HepG2 (cell line): ENCODE results near the gene UBALD1. TPM values are rescaled to one million over a fixed set of nuclear protein-coding genes. Genes with fewer than 3 reads are reported as not detected.

Experiments
- ARID2 ChIP-seq: sonication (generic); formaldehyde crosslinking; IDR thresholded peaks from 2 replicates; pipeline ENCODE4 v1.8.1; 2022; ENCODE audit warnings: mild to moderate bottlenecking, missing genetic modification reagents, borderline replicate concordance
- CHD2 ChIP-seq: IDR thresholded peaks from 2 replicates; pipeline ENCODE4 v1.6.1; 2011; ENCODE audit warnings: low read depth, low read length, improper control_type of control experiment
- FOXC1 ChIP-seq: sonication (generic); formaldehyde crosslinking; IDR thresholded peaks from 2 replicates; pipeline ENCODE4 v1.8.0; 2022; ENCODE audit warnings: mild to moderate bottlenecking, missing genetic modification reagents, borderline replicate concordance
- HNF1B ChIP-seq: sonication (generic); formaldehyde crosslinking; IDR thresholded peaks from 2 replicates; pipeline ENCODE4 v1.5.1; 2020; ENCODE audit warnings: mild to moderate bottlenecking, moderate library complexity, missing genetic modification reagents
- IKZF5 ChIP-seq: IDR thresholded peaks from 2 replicates; pipeline ENCODE4 v1.6.1; 2018; ENCODE audit warnings: missing genetic modification reagents, mild to moderate bottlenecking, missing compliant biosample characterization
- IRX3 ChIP-seq: sonication (generic); formaldehyde crosslinking; IDR thresholded peaks from 2 replicates; pipeline ENCODE4 v1.8.1; 2023; ENCODE audit warnings: mild to moderate bottlenecking, low read depth, missing genetic modification reagents, borderline replicate concordance
- MTF2 ChIP-seq: sonication (generic); formaldehyde crosslinking; IDR thresholded peaks from 2 replicates; pipeline ENCODE4 v1.5.0; 2020; ENCODE audit warnings: missing genetic modification reagents, borderline replicate concordance
- NKX3-1 ChIP-seq: sonication (generic); formaldehyde crosslinking; IDR thresholded peaks from 2 replicates; pipeline ENCODE4 v1.5.0; 2020; ENCODE audit warnings: missing genetic modification reagents
- TFAP4 ChIP-seq: sonication (generic); IDR thresholded peaks from 2 replicates; pipeline ENCODE4 v1.6.1; 2016; ENCODE audit warnings: low read depth, borderline replicate concordance
- ZBTB43 ChIP-seq: sonication (generic); formaldehyde crosslinking; conservative IDR thresholded peaks from 2 replicates; pipeline ENCODE4 v1.4.0; 2020; ENCODE audit warnings: missing genetic modification reagents
- ZKSCAN8 ChIP-seq: IDR thresholded peaks from 2 replicates; pipeline ENCODE4 v1.6.1; 2016; ENCODE audit warnings: borderline replicate concordance, missing genetic modification reagents, missing compliant biosample characterization
- ZNF276 ChIP-seq: sonication (generic); formaldehyde crosslinking; IDR thresholded peaks from 2 replicates; pipeline ENCODE4 v1.4.0; 2020; ENCODE audit warnings: mild to moderate bottlenecking, low read depth, missing genetic modification reagents
- ZNF775 ChIP-seq: sonication (generic); formaldehyde crosslinking; IDR thresholded peaks from 2 replicates; pipeline ENCODE4 v1.4.0; 2020; ENCODE audit warnings: missing genetic modification reagents, mild to moderate bottlenecking, moderate library complexity, borderline replicate concordance
- ZZZ3 ChIP-seq: sonication (generic); formaldehyde crosslinking; IDR thresholded peaks from 2 replicates; pipeline ENCODE4 v1.4.0; 2020; ENCODE audit warnings: missing genetic modification reagents, mild to moderate bottlenecking, borderline replicate concordance
- polyA plus RNA-seq, 8 experiments: library from polyadenylated mRNA; depleted of rRNA in 3 of 8; stranded (reverse) in 7 of 8; unstranded in 1 of 8; fragments of >200 nt; fragmentation: Illumina TruSeq in 4 of 8; extraction: Trizol in 4 of 8; gene quantifications; 2 replicates each; pipeline versions ENCODE4 v1.2.1 to v1.2.3, GENCODE V29; 2011 to 2016; ENCODE audit warnings: low read depth in 4 of 8, missing spikeins in 1 of 8, mixed read lengths in 1 of 8; ENCODE audit not compliant: insufficient read depth in 1 of 8
- total RNA-seq, 5 experiments: library from RNA; depleted of rRNA; stranded (reverse); fragments of >200 nt; fragmentation: Illumina TruSeq; extraction: Trizol; gene quantifications; 2 replicates each; pipeline ENCODE4 v1.2.3, GENCODE V29; 2016; ENCODE audit warnings: low read depth in 1 of 5
- TF ChIP-seq, protein P1 (sequence below): sonication (generic); formaldehyde crosslinking; IDR thresholded peaks from 2 replicates; pipeline ENCODE4 v1.4.0; 2020; ENCODE audit warnings: missing genetic modification reagents

UBALD1 gene
- total and polyA plus RNA-seq, 2 of the 13 experiments (the other 11 are each of a cell fraction or from before 2014, with no cell fraction given) = 6.8 to 12.3 TPM

DNA sequence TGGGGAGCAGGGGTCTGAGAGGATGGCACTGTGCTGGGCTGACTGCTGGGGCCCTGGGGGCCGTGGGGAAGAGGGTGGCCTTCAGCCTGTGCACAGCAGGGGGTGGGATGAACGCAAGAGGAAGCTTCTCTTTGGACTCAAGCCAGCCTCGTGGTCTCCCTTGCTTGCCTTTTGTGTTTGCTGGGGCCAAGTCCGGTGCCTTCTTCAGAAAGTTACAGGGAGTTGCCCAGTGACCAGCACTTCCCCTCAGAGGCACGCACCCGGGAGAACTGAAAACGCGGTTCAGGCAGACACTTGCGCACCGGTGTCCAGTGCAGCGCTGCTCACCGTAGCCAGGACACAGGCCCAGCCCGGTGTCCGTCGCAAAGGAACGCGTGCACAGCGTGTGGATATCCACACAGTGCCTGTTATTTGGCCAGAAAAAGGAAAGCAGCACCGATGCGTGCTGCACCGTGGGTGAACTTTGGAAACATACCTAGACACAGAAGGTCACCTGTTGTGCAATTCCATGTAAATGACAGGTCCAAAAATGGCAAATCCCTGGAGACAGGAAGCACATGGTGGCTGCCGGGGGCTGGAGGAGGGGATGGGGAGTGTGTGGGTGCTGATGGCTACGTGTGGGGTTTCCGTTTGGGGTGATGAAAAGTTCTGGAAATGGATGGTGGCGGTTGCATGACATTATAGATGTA, 49.2 kb upstream of the UBALD1 start (continued):
- TF ChIP-seq, protein P1, sequence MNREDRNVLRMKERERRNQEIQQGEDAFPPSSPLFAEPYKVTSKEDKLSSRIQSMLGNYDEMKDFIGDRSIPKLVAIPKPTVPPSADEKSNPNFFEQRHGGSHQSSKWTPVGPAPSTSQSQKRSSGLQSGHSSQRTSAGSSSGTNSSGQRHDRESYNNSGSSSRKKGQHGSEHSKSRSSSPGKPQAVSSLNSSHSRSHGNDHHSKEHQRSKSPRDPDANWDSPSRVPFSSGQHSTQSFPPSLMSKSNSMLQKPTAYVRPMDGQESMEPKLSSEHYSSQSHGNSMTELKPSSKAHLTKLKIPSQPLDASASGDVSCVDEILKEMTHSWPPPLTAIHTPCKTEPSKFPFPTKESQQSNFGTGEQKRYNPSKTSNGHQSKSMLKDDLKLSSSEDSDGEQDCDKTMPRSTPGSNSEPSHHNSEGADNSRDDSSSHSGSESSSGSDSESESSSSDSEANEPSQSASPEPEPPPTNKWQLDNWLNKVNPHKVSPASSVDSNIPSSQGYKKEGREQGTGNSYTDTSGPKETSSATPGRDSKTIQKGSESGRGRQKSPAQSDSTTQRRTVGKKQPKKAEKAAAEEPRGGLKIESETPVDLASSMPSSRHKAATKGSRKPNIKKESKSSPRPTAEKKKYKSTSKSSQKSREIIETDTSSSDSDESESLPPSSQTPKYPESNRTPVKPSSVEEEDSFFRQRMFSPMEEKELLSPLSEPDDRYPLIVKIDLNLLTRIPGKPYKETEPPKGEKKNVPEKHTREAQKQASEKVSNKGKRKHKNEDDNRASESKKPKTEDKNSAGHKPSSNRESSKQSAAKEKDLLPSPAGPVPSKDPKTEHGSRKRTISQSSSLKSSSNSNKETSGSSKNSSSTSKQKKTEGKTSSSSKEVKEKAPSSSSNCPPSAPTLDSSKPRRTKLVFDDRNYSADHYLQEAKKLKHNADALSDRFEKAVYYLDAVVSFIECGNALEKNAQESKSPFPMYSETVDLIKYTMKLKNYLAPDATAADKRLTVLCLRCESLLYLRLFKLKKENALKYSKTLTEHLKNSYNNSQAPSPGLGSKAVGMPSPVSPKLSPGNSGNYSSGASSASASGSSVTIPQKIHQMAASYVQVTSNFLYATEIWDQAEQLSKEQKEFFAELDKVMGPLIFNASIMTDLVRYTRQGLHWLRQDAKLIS (CRISPR knock-in tag) = peak; percentile 53; the same call in 1 of the 2 replicates
- TF ChIP-seq TFAP4 = peak; percentile 65; the same call in 1 of the 2 replicates
- peak; percentile 93 for TF ChIP-seq IKZF5 (CRISPR knock-in tag)
- 0 out of 2 replicates have a peak, but pooled peaks have one; percentile 37 for TF ChIP-seq ZKSCAN8 (CRISPR knock-in tag)
- peak; percentile 65 for TF ChIP-seq ZNF276 (CRISPR knock-in tag)
- peak; percentile 87; the same call in 1 of the 2 replicates for TF ChIP-seq ZBTB43 (CRISPR knock-in tag)
- no peak for TF ChIP-seq ZNF775 (CRISPR knock-in tag)
- TF ChIP-seq ARID2 (CRISPR knock-in tag) = no peak
- peak; percentile 86 for TF ChIP-seq HNF1B (CRISPR knock-in tag)
- TF ChIP-seq FOXC1 (CRISPR knock-in tag) = peak; percentile 96
- peak; percentile 86 for TF ChIP-seq NKX3-1
- TF ChIP-seq CHD2 = 0 out of 2 replicates have a peak, but pooled peaks have one; percentile 37
- 0 out of 2 replicates have a peak, but pooled peaks have one; percentile 25 for TF ChIP-seq MTF2 (CRISPR knock-in tag)
- no peak for TF ChIP-seq ZZZ3 (CRISPR knock-in tag)
- 0 out of 2 replicates have a peak, but pooled peaks have one; percentile 72 for TF ChIP-seq IRX3
